ENCODE results near the gene THRB. TPM values are rescaled to one million over a fixed set of nuclear protein-coding genes. Genes with fewer than 3 reads are reported as not detected.

THRB gene
- total and polyA plus RNA-seq, 8 donors: 10.1 to 18.6 (median 15.1) TPM

DNA sequence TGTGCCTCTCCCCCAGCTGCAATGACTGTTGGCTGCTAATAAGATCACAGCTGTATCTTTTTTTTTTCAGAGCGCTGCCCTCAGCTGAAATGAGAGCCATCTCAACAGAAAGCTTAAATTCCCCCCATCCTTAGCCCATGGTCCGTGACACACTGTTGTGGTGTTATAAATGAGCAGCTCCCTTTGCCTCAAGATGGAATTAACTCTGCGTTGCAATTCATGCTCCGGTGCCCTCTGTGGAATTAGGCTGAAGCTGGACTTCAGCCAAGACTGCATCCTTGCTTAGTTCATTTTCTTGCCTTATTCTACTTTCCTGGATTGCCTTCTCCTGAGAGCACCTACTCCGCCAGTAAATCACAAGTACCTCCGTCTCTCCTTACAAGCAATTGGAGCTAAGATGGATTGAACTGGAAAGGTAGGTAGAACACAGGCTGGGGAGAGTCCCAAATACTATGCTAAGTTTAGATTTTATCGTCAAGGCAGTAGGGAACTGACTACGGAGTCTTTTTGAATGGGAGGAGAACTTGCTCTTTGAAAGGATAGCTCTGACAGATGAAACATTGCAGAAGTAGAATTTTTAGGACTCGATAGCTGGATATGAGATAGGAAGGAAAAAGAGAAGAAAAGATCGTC lies 39.0 kb upstream of the THRB start:
- no peaks in the 10 kb centered on the region for H3K4me1 ChIP-seq
- TF ChIP-seq CTCF (IDR thresholded peaks at IDR 0.05): no peak
- no peaks in the 10 kb centered on the region for H3K27me3 ChIP-seq
- DNase-seq (no peak), ATAC-seq (no peak)
- no peaks in the 10 kb centered on the region for H3K36me3 ChIP-seq
- no peak overlapping the region for H3K27ac ChIP-seq
- intact Hi-C loops (cut with DNase I): no loop called here
- no peaks in the 10 kb centered on the region for H3K9me3 ChIP-seq
- H3K4me3 ChIP-seq: no peak overlapping the region

DNA sequence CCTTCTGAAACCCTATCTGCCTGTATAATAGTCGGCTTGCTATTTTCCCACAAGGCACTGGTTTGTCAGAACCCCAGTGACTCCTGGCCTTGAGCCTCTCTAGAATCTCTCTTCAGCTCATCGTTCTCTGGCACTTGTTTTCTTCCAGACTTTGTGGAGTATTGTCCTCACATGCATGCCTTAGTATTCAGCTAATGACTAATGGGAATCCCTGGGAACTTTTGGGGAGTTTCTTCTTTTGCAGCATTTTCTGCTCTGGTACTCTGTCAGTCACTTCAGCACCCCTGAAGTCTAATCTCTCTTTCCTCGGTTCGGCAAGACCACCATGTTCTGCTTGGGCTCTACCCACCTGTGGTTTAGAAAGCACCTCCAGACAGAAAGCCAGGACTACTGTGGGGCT lies 35.8 kb upstream of the THRB start:
- Histone ChIP-seq H3K36me3 (no peaks in the 10 kb centered on the region), H3K4me1 (no peaks in the 10 kb centered on the region), H3K27ac (no peak overlapping the region), H3K27me3 (no peaks in the 10 kb centered on the region), H3K4me3 (no peak overlapping the region), H3K9me3 (no peaks in the 10 kb centered on the region)
- intact Hi-C loops (cut with DNase I): no loop called here
- no peak for ATAC-seq
- no peak for TF ChIP-seq CTCF (IDR thresholded peaks at IDR 0.05)
- no peak for DNase-seq

DNA sequence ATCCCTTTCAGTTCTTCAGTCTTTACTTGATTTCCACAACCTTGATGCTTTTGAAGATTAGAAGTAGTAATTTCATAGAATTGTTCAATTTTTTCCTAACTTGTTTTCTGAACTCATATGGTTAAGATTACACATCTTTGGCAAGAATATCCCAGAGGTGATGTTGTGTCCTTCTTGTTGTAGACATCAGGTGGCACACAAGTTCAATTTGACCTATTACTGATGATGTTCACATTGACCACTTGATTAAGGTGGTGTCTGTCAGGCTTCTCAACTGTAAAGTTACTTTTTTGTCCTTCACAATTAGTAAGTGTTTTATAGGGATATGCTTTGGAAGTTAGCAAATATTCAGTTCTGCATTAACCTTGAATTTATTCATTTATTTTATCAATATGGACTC lies 34.6 kb upstream of the THRB start:
- no peak for TF ChIP-seq CTCF (IDR thresholded peaks at IDR 0.05)
- no peaks in the 10 kb centered on the region for H3K36me3 ChIP-seq
- H3K27ac ChIP-seq: no peak overlapping the region
- ATAC-seq: no peak
- no peaks in the 10 kb centered on the region for H3K27me3 ChIP-seq
- DNase-seq: no peak
- no peaks in the 10 kb centered on the region for H3K4me1 ChIP-seq
- no peak overlapping the region for H3K4me3 ChIP-seq
- H3K9me3 ChIP-seq: no peaks in the 10 kb centered on the region
- intact Hi-C loops (cut with DNase I): no loop called here

DNA sequence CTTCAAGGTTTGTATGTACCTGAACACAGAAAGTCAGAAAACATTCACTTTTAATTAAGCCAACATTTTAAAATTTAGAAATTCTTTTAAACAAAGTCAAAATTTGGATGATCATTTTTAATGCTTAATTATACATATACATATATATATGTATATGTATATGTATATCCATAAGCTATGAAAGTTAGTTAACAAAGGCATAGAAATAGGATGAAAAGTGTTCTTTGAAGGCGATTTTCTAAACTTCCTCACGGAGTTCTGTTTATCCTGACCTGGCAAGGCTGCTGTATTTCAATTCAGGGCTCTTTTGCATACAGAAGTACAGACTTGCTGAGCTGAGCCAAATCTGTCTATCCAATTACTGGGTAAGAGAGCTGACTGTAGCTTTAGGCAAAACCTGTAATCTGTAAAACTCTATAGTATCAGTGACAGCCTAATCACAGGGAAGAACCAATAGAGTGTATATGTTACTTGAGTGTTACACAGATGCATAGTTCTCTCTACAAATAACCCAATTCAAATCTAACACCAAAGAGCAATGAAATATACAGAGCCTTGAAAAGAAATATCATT lies 32.1 kb upstream of the THRB start:
- no peaks in the 10 kb centered on the region for H3K9me3 ChIP-seq
- no peak for TF ChIP-seq CTCF (IDR thresholded peaks at IDR 0.05)
- peaks cover 0 to 6% of the 10 kb centered on the region in 2 donors for H3K4me1 ChIP-seq
- H3K36me3 ChIP-seq: no peaks in the 10 kb centered on the region
- H3K4me3 ChIP-seq: no peak overlapping the region
- H3K27me3 ChIP-seq: peaks cover 0 to 16% of the 10 kb centered on the region in 2 donors
- ATAC-seq (no peak), DNase-seq (no peak)
- H3K27ac ChIP-seq: no peak overlapping the region
- intact Hi-C loops (cut with DNase I): no loop called here

- DNase-seq (no peak), ATAC-seq (no peak)
- intact Hi-C loops (cut with DNase I): no loop called here
- Histone ChIP-seq H3K9me3 (no peaks in the 10 kb centered on the region), H3K27me3 (peaks cover 0 to 28% of the 10 kb centered on the region in 2 donors), H3K27ac (no peak overlapping the region), H3K4me1 (peaks cover 5 to 10% of the 10 kb centered on the region in 2 donors), H3K4me3 (no peak overlapping the region), H3K36me3 (no peaks in the 10 kb centered on the region)
- no peak for TF ChIP-seq CTCF (IDR thresholded peaks at IDR 0.05)
Observed at GRCh38 chr3:24525557-24525956, 30.9 kb upstream of the THRB start.

Data from left lung (tissue), 10 donors.